OCI-LY3 (cell line): ENCODE measurements around the gene ESRP2.

Source experiments
- EZH2phosphoT487 ChIP-seq: fragments of 200-600 bp; shearing (Covaris generic); IDR thresholded peaks from 2 replicates; pipeline ENCODE4 v1.6.1; 2018; ENCODE audit warnings: antibody characterized with exemption, mixed run types, low read depth
- TF ChIP-seq, protein P1 (sequence below): fragments of 200-600, 300-600 bp; sonication (generic); IDR thresholded peaks from 2 replicates; pipeline ENCODE4 v1.5.1; 2014; ENCODE audit warnings: antibody characterized with exemption, low read length, low read depth

- TF ChIP-seq, protein P1, sequence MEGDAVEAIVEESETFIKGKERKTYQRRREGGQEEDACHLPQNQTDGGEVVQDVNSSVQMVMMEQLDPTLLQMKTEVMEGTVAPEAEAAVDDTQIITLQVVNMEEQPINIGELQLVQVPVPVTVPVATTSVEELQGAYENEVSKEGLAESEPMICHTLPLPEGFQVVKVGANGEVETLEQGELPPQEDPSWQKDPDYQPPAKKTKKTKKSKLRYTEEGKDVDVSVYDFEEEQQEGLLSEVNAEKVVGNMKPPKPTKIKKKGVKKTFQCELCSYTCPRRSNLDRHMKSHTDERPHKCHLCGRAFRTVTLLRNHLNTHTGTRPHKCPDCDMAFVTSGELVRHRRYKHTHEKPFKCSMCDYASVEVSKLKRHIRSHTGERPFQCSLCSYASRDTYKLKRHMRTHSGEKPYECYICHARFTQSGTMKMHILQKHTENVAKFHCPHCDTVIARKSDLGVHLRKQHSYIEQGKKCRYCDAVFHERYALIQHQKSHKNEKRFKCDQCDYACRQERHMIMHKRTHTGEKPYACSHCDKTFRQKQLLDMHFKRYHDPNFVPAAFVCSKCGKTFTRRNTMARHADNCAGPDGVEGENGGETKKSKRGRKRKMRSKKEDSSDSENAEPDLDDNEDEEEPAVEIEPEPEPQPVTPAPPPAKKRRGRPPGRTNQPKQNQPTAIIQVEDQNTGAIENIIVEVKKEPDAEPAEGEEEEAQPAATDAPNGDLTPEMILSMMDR, result no peak
- TF ChIP-seq EZH2phosphoT487, result no peak
These were observed 2.7 kb downstream of the ESRP2 start for GRCh38 chr16:68233085-68233834.
